Measurements from ENCODE around the gene CDH15.

CDH15 gene

GRCh38 chr16:89244754-89245153, 73.2 kb downstream of the CDH15 start:
- H3K9me3 ChIP-seq (ENCODE audit: control insufficient read depth, low read depth, low read length), result no peaks in the 10 kb centered on the region
- H3K9ac ChIP-seq (ENCODE audit: low read length), result no peak overlapping the region
- no peaks in the 10 kb centered on the region for H3K36me3 ChIP-seq (ENCODE audit: control insufficient read depth, low read depth, low read length)
- H3K27me3 ChIP-seq (ENCODE audit: control insufficient read depth, insufficient read depth, low read length), result peaks cover 20% of the 10 kb centered on the region
- no peaks in the 10 kb centered on the region for H3K4me1 ChIP-seq (ENCODE audit: control insufficient read depth, low read depth, low read length)
- no peak overlapping the region for H3K27ac ChIP-seq (ENCODE audit: low read length)
- H3K4me3 ChIP-seq (ENCODE audit: low read length), result no peak overlapping the region

All from iPS-18a (cell line).